HepG2 (cell line): Measurements from ENCODE around the gene OSR1. TPM values are rescaled to one million over a fixed set of nuclear protein-coding genes. Genes with fewer than 3 reads are reported as not detected.

ENCODE experiments used
- ELK4 ChIP-seq: sonication (generic); formaldehyde crosslinking; IDR thresholded peaks from 2 replicates; pipeline ENCODE4 v1.9.0; 2021; ENCODE audit warnings: missing genetic modification reagents, borderline replicate concordance
- GATAD2A ChIP-seq: IDR thresholded peaks from 2 replicates; pipeline ENCODE4 v1.6.1; 2016
- KLF12 ChIP-seq: sonication (generic); formaldehyde crosslinking; IDR thresholded peaks from 2 replicates; pipeline ENCODE4 v1.4.0; 2020; ENCODE audit warnings: missing genetic modification reagents, borderline replicate concordance
- TBX2 ChIP-seq: sonication (generic); formaldehyde crosslinking; IDR thresholded peaks from 2 replicates; pipeline ENCODE4 v1.5.0; 2020; ENCODE audit warnings: missing genetic modification reagents, mild to moderate bottlenecking, borderline replicate concordance
- ZNF430 ChIP-seq: sonication (generic); formaldehyde crosslinking; IDR thresholded peaks from 2 replicates; pipeline ENCODE4 v1.9.0; 2021; ENCODE audit warnings: mild to moderate bottlenecking, missing genetic modification reagents
- polyA plus RNA-seq, 8 experiments: library from polyadenylated mRNA; depleted of rRNA in 3 of 8; stranded (reverse) in 7 of 8; unstranded in 1 of 8; fragments of >200 nt; fragmentation: Illumina TruSeq in 4 of 8; extraction: Trizol in 4 of 8; gene quantifications; 2 replicates each; pipeline versions ENCODE4 v1.2.1 to v1.2.3, GENCODE V29; 2011 to 2016; ENCODE audit warnings: low read depth in 4 of 8, missing spikeins in 1 of 8, mixed read lengths in 1 of 8; ENCODE audit not compliant: insufficient read depth in 1 of 8
- total RNA-seq, 5 experiments: library from RNA; depleted of rRNA; stranded (reverse); fragments of >200 nt; fragmentation: Illumina TruSeq; extraction: Trizol; gene quantifications; 2 replicates each; pipeline ENCODE4 v1.2.3, GENCODE V29; 2016; ENCODE audit warnings: low read depth in 1 of 5
- TF ChIP-seq, protein P1 (sequence below): sonication (generic); formaldehyde crosslinking; IDR thresholded peaks from 2 replicates; pipeline ENCODE4 v1.8.1; 2023; ENCODE audit warnings: mild to moderate bottlenecking, missing genetic modification reagents, borderline replicate concordance
- TF ChIP-seq, protein P2 (sequence below), 2 experiments: fragments of 450-650 bp in 1 of 2; sonication (generic) in 1 of 2; formaldehyde crosslinking; IDR thresholded peaks; 2 replicates each; pipeline versions ENCODE4 v1.5.0 to v1.8.0; 2020 to 2022; ENCODE audit warnings: mild to moderate bottlenecking in 1 of 2, missing genetic modification reagents in 1 of 2
- TF ChIP-seq, protein P3 (sequence below): fragments of 450-650 bp; IDR thresholded peaks from 2 replicates; pipeline ENCODE4 v1.6.1; 2017; ENCODE audit warnings: mild to moderate bottlenecking

The OSR1 gene
- total and polyA plus RNA-seq, 2 of the 13 experiments (the other 11 are each of a cell fraction or from before 2014, with no cell fraction given) = 0.63 to 1.1 TPM

DNA sequence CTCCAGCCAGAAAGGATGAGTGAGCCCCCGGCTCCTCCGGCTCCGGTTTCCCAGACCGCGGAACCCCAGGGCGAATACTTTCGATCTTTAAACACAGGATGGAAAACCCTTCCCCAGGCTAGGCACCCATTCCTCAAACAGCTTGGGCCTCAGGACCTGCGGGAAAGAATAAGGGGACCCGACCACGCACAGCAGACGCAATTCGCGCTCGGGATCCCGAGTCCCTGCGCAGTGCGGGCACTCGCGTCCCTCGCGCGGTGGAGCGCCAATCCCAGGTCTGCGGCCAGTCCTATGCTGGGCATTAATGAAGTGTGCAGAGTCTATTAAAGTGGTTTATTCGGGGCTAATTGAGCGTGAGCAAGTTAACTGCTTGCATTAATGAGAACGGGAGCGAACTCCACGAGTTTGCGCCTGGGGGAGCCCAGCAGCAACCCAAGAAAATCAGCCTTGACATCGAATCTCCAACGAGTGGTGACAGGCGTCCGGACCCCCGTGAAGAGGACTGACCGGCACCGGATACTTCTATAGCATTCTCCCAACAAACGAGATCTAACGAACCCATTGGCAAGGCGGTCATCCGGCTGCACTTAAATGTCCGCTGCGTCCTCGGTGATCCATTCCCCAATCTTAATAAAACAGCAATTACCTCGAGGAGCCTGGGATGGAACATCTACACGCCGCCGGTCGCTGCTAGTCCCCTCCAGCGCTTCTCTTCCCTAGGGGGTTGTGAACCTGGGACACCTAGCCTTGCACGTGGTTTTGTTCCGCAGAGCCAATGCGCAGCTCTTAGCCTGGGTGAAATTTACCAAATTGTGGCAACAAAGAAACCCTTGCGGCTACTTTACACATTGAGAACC is 1.6 kb downstream of the OSR1 start (continued):
- no peak for TF ChIP-seq ZNF430 (CRISPR knock-in tag)
- TF ChIP-seq, protein P1, sequence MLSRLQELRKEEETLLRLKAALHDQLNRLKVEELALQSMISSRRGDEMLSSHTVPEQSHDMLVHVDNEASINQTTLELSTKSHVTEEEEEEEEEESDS = no peak
- TF ChIP-seq, protein P2, sequence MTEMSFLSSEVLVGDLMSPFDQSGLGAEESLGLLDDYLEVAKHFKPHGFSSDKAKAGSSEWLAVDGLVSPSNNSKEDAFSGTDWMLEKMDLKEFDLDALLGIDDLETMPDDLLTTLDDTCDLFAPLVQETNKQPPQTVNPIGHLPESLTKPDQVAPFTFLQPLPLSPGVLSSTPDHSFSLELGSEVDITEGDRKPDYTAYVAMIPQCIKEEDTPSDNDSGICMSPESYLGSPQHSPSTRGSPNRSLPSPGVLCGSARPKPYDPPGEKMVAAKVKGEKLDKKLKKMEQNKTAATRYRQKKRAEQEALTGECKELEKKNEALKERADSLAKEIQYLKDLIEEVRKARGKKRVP (CRISPR knock-in tag; IDR thresholded peaks at IDR 0.05) = no peak
- no peak for TF ChIP-seq KLF12 (CRISPR knock-in tag)
- TF ChIP-seq, protein P3, sequence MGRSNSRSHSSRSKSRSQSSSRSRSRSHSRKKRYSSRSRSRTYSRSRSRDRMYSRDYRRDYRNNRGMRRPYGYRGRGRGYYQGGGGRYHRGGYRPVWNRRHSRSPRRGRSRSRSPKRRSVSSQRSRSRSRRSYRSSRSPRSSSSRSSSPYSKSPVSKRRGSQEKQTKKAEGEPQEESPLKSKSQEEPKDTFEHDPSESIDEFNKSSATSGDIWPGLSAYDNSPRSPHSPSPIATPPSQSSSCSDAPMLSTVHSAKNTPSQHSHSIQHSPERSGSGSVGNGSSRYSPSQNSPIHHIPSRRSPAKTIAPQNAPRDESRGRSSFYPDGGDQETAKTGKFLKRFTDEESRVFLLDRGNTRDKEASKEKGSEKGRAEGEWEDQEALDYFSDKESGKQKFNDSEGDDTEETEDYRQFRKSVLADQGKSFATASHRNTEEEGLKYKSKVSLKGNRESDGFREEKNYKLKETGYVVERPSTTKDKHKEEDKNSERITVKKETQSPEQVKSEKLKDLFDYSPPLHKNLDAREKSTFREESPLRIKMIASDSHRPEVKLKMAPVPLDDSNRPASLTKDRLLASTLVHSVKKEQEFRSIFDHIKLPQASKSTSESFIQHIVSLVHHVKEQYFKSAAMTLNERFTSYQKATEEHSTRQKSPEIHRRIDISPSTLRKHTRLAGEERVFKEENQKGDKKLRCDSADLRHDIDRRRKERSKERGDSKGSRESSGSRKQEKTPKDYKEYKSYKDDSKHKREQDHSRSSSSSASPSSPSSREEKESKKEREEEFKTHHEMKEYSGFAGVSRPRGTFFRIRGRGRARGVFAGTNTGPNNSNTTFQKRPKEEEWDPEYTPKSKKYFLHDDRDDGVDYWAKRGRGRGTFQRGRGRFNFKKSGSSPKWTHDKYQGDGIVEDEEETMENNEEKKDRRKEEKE = no peak
- no peak for TF ChIP-seq GATAD2A (CRISPR knock-in tag)
- no peak for TF ChIP-seq ELK4 (CRISPR knock-in tag)
- no peak for TF ChIP-seq TBX2
